ENCODE measurements around the gene DOCK6.

Gene DOCK6

GRCh38 chr19:11242864-11243797 lies 19.2 kb downstream of the DOCK6 start:
- peak; percentile 64 to 83 (median 74) for DNase-seq

GRCh38 chr19:11242025-11242424 lies 20.3 kb downstream of the DOCK6 start:
- DNase-seq, result no peak

GRCh38 chr19:11240008-11240444 lies 22.3 kb downstream of the DOCK6 start:
- DNase-seq, result no peak

- no peak for DNase-seq
Measured at GRCh38 chr19:11239377-11240000, 22.8 kb downstream of the DOCK6 start, which contains the start of gene ANGPTL8. Gene ANGPTL8, plus strand, starts transcription at chr19:11239619. Its CDS starts 19 bp downstream, at chr19:11239638.

- no peak for DNase-seq
Measured at GRCh38 chr19:11238781-11239376, 23.4 kb downstream of the DOCK6 start.

GRCh38 chr19:11238041-11238440 lies 24.3 kb downstream of the DOCK6 start:
- no peak for DNase-seq

GRCh38 chr19:11237321-11237720 lies 25.0 kb downstream of the DOCK6 start:
- DNase-seq, result no peak

- no peak for DNase-seq
Measured at GRCh38 chr19:11236324-11237301, 25.7 kb downstream of the DOCK6 start.

GRCh38 chr19:11234486-11235075 lies 27.7 kb downstream of the DOCK6 start:
- DNase-seq, result no peak

- DNase-seq, result no peak
Measured at GRCh38 chr19:11233073-11233472, 29.3 kb downstream of the DOCK6 start.

- no peak for DNase-seq
Measured at GRCh38 chr19:11232555-11232954, 29.8 kb downstream of the DOCK6 start.

- DNase-seq, result no peak
Measured at GRCh38 chr19:11230621-11231386, 31.5 kb downstream of the DOCK6 start.

- DNase-seq, result no peak
Measured at GRCh38 chr19:11227195-11227886, 35.0 kb downstream of the DOCK6 start.

- DNase-seq, result no peak
Measured at GRCh38 chr19:11226716-11227166, 35.6 kb downstream of the DOCK6 start.

- DNase-seq, result no peak
Measured at GRCh38 chr19:11225815-11226214, 36.5 kb downstream of the DOCK6 start.

- DNase-seq, result no peak
Measured at GRCh38 chr19:11225172-11225571, 37.2 kb downstream of the DOCK6 start.

GRCh38 chr19:11224429-11224828 lies 37.9 kb downstream of the DOCK6 start:
- DNase-seq, result no peak

GRCh38 chr19:11223200-11223599 lies 39.1 kb downstream of the DOCK6 start:
- DNase-seq, result no peak

GRCh38 chr19:11221082-11221598 lies 41.2 kb downstream of the DOCK6 start:
- DNase-seq, result no peak

- no peak for DNase-seq
Measured at GRCh38 chr19:11214387-11214786, 47.9 kb downstream of the DOCK6 start.

All from T-helper 1 cell (primary cell).